ENCODE data around the gene USP35.

DNA sequence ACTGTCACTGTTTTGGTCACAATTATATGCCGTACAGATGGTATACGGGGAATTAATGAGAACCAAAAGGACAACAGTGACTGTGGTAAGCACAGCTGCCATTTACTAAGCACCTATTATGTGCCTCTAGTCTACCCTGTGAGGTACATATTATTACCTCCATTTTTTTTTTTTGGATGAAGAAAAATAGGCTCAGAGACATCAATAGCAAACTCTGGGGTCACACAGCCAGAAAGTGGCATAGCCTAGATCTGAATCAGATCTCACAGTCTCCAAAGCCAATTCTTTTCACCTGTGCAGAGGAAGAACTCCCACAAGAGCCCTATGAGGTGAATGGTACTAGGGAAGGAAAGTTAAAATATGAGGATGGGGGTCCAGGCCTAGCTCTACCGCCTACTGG lies 68.9 kb downstream of the USP35 start:
- TF ChIP-seq, protein P1, sequence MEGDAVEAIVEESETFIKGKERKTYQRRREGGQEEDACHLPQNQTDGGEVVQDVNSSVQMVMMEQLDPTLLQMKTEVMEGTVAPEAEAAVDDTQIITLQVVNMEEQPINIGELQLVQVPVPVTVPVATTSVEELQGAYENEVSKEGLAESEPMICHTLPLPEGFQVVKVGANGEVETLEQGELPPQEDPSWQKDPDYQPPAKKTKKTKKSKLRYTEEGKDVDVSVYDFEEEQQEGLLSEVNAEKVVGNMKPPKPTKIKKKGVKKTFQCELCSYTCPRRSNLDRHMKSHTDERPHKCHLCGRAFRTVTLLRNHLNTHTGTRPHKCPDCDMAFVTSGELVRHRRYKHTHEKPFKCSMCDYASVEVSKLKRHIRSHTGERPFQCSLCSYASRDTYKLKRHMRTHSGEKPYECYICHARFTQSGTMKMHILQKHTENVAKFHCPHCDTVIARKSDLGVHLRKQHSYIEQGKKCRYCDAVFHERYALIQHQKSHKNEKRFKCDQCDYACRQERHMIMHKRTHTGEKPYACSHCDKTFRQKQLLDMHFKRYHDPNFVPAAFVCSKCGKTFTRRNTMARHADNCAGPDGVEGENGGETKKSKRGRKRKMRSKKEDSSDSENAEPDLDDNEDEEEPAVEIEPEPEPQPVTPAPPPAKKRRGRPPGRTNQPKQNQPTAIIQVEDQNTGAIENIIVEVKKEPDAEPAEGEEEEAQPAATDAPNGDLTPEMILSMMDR (IDR thresholded peaks at IDR 0.05): no peak
- TF ChIP-seq POLR2A (IDR thresholded peaks at IDR 0.05) (no peak), EP300 (IDR thresholded peaks at IDR 0.05) (no peak)
